GM12872 (cell line): ENCODE results near the gene TTC3.

ENCODE experiments used
- CTCF ChIP-seq: IDR thresholded peaks from 3 replicates; pipeline ENCODE4 v1.5.1; 2011; ENCODE audit warnings: low read depth, mild to moderate bottlenecking, low read length, moderate library complexity; ENCODE audit not compliant: insufficient read depth

TTC3 gene

GRCh38 chr21:37047079-37047478 lies 26.0 kb upstream of the TTC3 start:
- no peak for TF ChIP-seq CTCF

GRCh38 chr21:37055271-37055855 lies 17.7 kb upstream of the TTC3 start:
- TF ChIP-seq CTCF: no peak

- no peak for TF ChIP-seq CTCF
These were observed 15.4 kb upstream of the TTC3 start for GRCh38 chr21:37057614-37058013.

GRCh38 chr21:37058261-37058660 lies 14.8 kb upstream of the TTC3 start:
- no peak for TF ChIP-seq CTCF

- TF ChIP-seq CTCF: no peak
These were observed 13.9 kb upstream of the TTC3 start for GRCh38 chr21:37059181-37059580.

GRCh38 chr21:37060296-37060695 lies 12.8 kb upstream of the TTC3 start:
- TF ChIP-seq CTCF: no peak

GRCh38 chr21:37061926-37062592 lies 11.0 kb upstream of the TTC3 start:
- TF ChIP-seq CTCF: no peak
